GM20431 (cell line): ENCODE data around the gene GRID1.

Experiments
- in situ Hi-C: fragments of 300-500 bp; cut with MseI, MboI; formaldehyde crosslinking; loops from one replicate; pipeline ENCODE4 v1.15.0; 2020; ENCODE audit warnings: low sequenced_read_pairs; ENCODE audit not compliant: unreplicated experiment

Gene GRID1

DNA sequence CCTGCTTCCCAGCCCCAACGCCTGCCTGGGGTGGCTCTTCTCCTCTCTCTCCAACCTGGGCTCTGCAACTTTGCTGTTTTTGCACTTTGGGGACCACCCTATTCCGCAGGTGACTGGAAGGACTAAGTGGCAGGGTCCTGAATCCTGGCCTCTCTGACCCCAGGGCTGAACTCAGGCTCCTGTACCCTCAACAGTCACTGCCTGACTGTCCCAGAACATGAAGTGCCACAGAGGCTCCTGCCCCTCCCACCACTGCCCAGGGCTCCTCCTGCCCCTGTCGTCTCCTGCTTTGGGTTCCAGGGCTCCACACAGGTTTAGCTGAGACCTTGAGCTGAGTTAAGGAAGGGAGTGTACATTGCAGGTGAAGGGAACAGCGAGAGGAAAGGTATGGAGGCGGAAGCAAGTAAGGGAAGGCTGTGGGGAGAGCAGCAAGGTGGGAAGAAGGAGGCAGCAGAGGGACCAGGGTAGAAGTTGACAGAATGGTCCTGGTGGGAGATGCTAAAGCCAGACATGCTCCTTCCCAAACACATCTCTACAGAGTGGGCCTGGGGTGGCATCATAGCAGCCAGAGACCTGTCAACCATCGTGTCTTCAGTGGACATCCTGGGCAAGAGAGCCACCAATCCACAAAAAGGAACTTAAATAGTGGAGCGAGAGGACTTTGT is 5.7 kb upstream of the GRID1 start:
- in situ Hi-C loops = no loop called here

DNA sequence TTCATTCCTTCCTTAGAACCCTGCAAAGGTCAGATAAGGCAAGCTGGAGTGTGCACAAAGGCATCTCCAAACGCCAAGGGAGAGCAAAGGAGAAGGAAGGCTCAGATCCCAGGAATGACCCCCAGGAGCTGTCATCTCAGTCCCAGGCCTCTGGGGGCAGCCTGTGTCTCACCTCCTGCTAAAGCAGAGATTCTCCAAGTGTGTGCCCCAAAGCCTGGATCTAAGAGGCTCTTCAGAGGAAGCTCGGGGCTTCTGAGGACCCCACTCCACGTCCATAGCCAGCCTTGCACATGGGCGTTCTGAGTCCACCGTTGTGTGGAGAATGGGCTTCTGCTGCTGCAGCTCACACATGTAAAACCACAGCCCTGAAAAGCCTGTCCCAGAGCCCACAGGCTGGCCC is 5.1 kb upstream of the GRID1 start:
- in situ Hi-C loops = no loop called here

- in situ Hi-C loops = no loop called here
Measured at GRCh38 chr10:86371116-86371515, 4.5 kb upstream of the GRID1 start.

DNA sequence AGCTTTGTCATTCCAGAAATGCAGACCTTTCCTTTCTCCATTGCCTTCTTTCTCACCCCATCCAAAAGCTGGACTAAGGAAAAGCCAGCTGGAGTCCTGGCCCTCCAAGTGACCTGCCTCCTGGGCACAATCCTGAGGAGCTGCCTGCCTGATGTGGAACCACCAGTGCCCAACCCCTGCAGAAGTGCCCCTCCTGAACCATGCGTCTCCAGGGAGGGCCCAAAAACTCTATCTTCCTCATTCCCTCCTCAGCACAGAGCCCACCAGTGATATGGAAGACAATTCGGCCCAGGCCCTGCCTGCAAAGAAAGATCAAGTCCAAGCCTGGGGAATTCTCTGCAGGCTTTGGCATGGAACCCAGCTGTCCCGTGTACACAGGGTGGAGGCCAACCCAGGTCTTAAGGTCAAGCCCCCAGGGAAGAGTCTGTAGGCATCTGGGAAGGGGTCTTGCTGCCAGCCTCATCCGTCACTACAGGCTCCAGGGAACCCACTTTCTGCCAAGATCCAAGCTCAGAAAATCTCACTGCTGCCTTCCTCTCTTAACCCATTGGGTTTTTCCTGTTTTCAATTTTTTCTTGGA is 3.5 kb upstream of the GRID1 start:
- in situ Hi-C loops = no loop called here

GRCh38 chr10:86368987-86369386 is 2.4 kb upstream of the GRID1 start:
- in situ Hi-C loops = no loop called here

DNA sequence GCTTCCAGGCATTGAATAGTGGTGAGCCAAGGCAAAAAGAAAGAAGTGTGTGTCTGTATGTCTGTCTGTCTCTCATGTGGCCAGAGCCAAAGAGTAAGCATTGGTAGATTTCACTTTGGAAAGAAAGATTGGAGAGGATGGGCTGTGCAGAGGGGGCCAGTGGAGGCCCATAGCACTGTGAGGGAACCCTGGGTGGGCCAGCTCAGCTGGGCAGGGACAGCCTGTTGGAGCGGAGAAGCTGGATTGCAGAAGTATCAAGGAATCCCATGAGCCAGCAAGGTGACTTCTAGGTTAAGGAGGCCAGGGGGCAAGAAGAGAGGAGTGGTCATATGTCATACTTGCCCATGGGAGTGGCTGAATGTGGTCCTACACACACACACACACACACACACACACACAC is 1.5 kb upstream of the GRID1 start:
- in situ Hi-C loops = no loop called here

- in situ Hi-C loops = no loop called here
Measured at GRCh38 chr10:86367152-86367951, 757 bp upstream of the GRID1 start.

DNA sequence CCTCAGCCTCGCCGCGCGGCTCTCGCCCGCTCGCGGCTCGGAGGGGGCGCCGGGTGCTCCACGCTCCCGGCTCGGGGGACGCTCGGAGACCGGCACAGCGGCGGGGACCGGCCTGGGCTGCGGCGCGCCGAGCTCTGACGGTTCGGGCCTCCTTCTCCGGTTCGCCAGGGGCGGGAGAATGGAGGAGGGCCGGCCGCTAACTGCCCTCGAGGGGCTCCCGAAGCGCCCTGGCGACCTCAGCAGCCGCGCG is 232 bp upstream of the GRID1 start:
- in situ Hi-C loops = no loop called here

DNA sequence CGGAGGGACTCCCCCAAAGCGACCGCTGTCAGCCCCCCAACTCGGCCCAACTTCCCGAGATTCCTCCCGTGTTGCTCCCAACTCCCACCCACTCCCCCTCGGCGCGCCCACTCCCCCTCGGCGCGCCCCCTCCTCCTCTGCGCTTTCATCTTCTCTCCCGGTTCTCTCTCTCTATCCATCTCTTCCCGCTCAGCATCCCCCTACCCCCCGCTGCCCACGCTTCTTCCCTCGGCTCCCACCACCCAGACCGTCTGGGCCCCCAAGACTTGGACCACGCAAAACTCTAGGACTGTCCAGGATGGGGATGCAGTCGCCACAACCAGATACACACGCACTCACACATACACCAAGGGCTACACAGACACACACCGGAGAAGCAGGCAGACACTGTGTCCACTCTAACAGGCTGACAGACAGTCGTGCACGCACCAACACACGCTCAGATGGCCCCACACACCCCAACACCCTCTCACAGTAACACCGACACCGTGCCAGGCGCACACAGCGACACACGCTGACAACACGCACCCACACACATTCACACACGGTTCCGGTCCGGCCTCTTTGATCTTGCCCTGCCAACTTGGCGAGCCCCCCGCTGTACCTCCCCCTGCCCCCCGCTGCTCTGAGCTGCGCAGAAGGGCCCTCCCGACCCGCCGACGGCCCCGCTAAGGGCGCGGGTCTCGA is 1.1 kb downstream of the GRID1 start:
- in situ Hi-C loops = no loop called here

DNA sequence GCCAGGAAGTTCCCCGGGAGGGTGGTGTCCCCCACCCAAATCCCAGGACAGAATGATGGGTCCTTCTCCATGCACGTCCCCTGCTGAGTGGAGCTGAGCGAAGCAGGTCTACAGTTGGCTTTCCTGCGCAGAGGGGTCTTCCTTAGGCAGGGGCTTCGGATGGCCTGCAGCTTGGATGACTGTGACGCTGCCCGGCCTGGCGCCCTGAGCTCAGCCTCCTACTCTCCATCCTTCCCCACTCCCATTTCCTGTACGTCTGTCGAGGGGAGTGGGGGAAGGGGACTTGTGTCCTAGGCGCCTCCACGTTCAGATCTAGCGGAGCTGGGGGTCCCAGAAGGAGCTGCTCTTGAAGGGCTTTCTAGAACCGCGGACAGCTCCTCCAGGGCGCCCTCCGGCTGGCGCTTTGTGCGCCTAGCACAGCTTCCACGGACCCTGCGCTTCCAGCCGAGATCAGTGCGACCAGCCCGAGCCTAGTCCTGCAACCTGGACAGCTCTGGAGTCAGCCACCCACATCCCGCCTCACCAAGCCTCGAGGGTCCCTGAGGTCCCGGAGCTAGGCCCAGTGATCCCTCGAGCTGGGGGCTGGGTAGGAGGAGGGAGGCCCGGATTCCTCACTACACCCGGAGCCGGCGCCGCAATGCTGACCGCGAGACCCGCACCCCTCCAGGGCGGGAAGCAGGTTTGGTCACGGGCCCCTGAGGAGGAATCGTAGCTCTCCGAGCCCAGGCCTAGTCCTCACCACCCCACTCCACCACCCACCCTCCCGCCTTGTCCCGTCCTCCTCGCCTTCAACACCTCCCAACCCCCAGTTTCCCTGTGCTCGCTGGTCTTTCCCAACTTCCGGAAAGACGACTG is 1.9 kb downstream of the GRID1 start:
- in situ Hi-C loops = no loop called here

- in situ Hi-C loops = no loop called here
Measured at GRCh38 chr10:86363833-86364490, 2.6 kb downstream of the GRID1 start.

DNA sequence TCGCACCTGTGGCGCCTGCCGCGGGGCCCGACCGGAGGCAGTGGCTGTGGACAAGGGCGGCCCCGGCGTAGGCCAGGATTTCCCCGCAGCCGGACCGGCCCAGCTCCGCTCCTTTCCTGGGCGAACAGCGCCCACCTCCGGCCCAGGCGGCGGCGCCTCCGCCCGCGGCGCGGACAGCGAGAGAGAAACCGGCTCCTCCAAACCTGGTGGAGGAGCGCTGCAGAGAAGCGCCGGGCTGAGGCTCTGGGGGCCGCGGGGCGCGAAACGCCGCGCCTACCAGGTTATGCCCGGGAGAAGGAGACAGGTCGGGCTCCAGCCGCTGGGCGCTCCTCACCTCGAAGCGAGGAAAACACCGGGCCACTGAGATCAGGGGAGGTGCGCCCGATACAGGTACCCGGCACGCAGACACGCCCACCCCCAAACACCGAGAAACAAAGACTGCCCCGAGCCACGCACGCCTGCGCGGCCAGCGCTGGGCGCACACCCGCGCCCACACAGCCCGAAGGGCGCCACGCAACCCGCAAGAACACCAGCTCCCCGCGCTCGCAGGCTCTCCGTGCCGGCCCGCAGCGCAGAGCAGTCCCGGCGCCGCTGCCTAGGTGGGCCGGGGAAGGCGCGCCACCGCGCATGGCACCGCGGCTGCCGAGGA is 3.3 kb downstream of the GRID1 start:
- in situ Hi-C loops = no loop called here

GRCh38 chr10:86362586-86363183 is 3.9 kb downstream of the GRID1 start:
- in situ Hi-C loops = no loop called here

DNA sequence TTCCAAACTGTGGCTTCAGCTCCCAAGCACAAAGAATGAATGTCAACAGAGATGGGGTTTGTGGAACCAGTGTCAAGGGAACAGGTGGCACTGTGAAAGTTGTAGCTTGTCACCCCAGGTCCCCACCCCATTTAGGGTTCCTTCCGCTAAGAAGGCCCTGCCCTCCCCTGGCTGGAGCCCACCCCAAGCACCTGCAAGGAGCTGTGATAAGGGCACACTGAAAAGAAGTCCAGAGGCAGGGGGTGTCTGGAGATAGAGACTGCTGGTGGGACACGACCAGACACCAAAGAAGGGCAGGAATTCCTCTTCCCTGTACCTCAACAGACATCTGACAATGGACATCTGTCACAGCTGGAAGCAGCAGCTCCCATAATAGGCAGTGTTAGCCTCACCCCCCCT is 4.5 kb downstream of the GRID1 start:
- in situ Hi-C loops = no loop called here

DNA sequence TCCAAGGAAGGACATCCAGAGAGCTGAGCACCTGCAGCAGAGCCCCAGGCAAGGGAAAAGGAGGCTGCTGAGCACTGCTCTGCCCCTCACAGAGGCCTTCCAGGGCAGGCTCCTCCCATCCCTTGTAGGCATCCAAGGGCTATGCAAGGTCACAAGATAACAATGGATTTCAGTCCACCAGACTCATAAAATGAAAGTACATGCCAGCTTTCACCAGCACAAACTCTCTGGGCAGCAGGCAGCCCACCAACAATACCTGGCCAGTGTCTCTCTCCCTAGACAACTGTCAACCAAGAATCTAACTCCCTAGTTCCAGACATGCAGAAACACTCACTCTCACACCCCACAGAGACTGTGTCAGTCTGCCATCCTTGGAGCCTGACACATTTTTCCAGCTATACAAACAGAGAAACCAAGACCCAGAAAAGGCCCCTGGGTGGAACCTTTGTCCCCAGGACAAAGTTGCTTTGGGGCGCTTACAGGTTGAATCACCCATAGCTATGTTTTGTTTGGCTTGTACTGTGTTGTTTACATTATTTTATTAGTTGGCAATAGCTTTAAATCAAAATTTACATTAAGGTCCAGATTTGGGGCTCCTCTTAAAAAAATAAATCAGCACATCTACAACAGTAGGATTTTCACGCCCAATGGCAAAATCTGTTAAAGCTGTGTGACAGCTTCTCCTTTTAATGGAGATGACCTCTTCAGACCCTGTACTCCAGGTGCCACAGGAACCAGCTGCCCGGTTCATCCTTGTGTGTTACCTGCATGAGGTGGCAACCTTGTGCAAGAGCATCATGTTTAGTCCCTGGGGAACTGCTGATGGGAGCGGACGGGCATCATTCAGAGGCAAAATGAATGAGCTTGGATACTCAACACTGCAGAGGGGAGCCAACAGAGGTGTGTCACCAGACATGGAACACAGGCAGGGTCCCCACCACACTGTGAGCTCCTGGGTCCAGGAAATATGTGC is 5.2 kb downstream of the GRID1 start:
- in situ Hi-C loops = no loop called here

DNA sequence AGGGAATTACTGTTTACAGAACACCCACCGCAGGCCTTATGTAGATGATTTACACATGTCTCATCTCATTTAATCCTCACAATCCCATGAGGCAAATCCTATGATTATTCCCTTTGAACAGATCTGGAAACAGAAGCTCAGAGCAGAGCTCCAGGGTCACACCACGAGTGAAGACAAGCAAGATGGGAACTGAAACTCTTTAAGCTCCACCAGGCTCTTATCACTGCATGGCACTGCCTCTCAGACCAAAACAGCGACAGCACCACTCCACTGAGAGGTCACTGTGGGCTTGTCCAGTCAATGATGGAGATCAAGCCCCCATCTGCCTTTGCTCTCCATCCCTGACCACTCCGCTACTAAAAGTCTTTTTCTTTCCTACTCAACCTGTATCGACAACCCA is 5.9 kb downstream of the GRID1 start:
- in situ Hi-C loops = no loop called here

- in situ Hi-C loops = no loop called here
Measured at GRCh38 chr10:86359954-86360353, 6.6 kb downstream of the GRID1 start.

GRCh38 chr10:86359111-86359510 is 7.5 kb downstream of the GRID1 start:
- in situ Hi-C loops = no loop called here
